K562 (cell line): ENCODE results near the gene PPP1R3C. TPM values are rescaled to one million over a fixed set of nuclear protein-coding genes. Genes with fewer than 3 reads are reported as not detected.

ENCODE experiments used
- ATAC-seq: fragments of 200-7000 bp; cut with Tn5 transposase; 3 replicates; pipeline ENCODE4 v1.9.1; 2020; ENCODE audit warnings: moderate library complexity
- BruUV-seq: library from RNA; stranded (reverse); fragments of 400-500 nt; replicated peaks from 2 replicates; lab custom pipeline; 2021; lab: Mats Ljungman, UMichigan
- CTCF ChIA-PET: fragments of 300-600 bp; formaldehyde crosslinking; extraction: SDS; loops from one replicate; lab custom pipeline; 2021; ENCODE audit warnings: low intra/inter-chr PET ratio; lab: Yijun Ruan, JAX
- POLR2A ChIA-PET: fragments of 300-600, 350-650 bp; sonication (Branson Sonifier 250); formaldehyde crosslinking; extraction: SDS; loops from one replicate; lab custom pipeline; 2021; ENCODE audit warnings: antibody characterized with exemption, inconsistent platforms; lab: Yijun Ruan, JAX
- DNase-seq, 4 experiments: peaks; one replicate each; pipeline versions ENCODE4 v3.0.0 to v3.0.0-alpha.2; 2011 to 2018; ENCODE audit warnings: low spot score in 3 of 4, mixed read lengths in 3 of 4; ENCODE audit errors: extremely low read depth in 1 of 4
- FAIRE-seq: peaks from 2 replicates; lab custom pipeline; 2011; peaks lifted over from hg19 to GRCh38; lab: Jason Lieb, UNC
- H2AFZ ChIP-seq: 2 replicates; pipeline ENCODE4 v1.6.0; 2011; ENCODE audit warnings: low read depth, low read length, control low read depth, inconsistent platforms
- H3K27ac ChIP-seq: fragments of 200-600 bp; 3 replicates; pipeline ENCODE4 v1.8.0; 2011; ENCODE audit warnings: low read depth, mild to moderate bottlenecking, control low read depth, inconsistent platforms, low read length, moderate library complexity, mixed read lengths; ENCODE audit errors: extremely low read depth
- H3K27me3 ChIP-seq, 2 experiments: fragments of 300-600 bp in 1 of 2; 2 replicates in 1 of 2; 3 replicates in 1 of 2; pipeline versions ENCODE4 v1.6.0 to v1.8.0; 2011; ENCODE audit warnings: inconsistent platforms in 2 of 2, low read length in 2 of 2, mild to moderate bottlenecking in 1 of 2, mixed read lengths in 1 of 2, moderate library complexity in 1 of 2; ENCODE audit not compliant: control insufficient read depth in 2 of 2, insufficient read depth in 2 of 2
- H3K36me3 ChIP-seq: fragments of 300-600 bp; 3 replicates; pipeline ENCODE4 v1.8.0; 2011; ENCODE audit warnings: mild to moderate bottlenecking, low read length, inconsistent platforms; ENCODE audit not compliant: control insufficient read depth, insufficient read depth
- H3K4me1 ChIP-seq, 2 experiments: fragments of 200-600 bp in 1 of 2; replicated peaks in 1 of 2; 2 replicates in 1 of 2; 3 replicates in 1 of 2; pipeline versions ENCODE4 v1.5.1 to v1.8.0; 2011; ENCODE audit warnings: inconsistent platforms in 2 of 2, low read length in 2 of 2, mild to moderate bottlenecking in 1 of 2, mixed read lengths in 1 of 2, moderate library complexity in 1 of 2; ENCODE audit not compliant: control insufficient read depth in 2 of 2, insufficient read depth in 2 of 2
- H3K4me2 ChIP-seq: 2 replicates; pipeline ENCODE4 v1.6.1; 2011; ENCODE audit warnings: low read length, control low read depth, inconsistent platforms, mixed read lengths; ENCODE audit not compliant: insufficient read depth
- H3K4me3 ChIP-seq: fragments of 200-600 bp; sonication (generic), shearing (Covaris generic); 2 replicates; pipeline ENCODE4 v1.5.1; 2016; ENCODE audit warnings: control low read depth, inconsistent platforms
- H3K79me2 ChIP-seq: fragments of 200-600 bp; 3 replicates; pipeline ENCODE4 v1.8.0; 2011; ENCODE audit warnings: low read length, inconsistent platforms; ENCODE audit not compliant: control insufficient read depth, insufficient read depth
- H3K9ac ChIP-seq, 2 experiments: 2 replicates each; pipeline versions ENCODE4 v1.6.0 to v1.6.1; 2011; ENCODE audit warnings: low read depth in 2 of 2, low read length in 2 of 2, control low read depth in 1 of 2, inconsistent platforms in 1 of 2, mild to moderate bottlenecking in 1 of 2, mixed read lengths in 1 of 2; ENCODE audit not compliant: insufficient read depth in 1 of 2
- H3K9me1 ChIP-seq: one replicate; pipeline ENCODE4 v1.6.0; 2011; ENCODE audit warnings: inconsistent platforms, mild to moderate bottlenecking, low read length, moderate library complexity; ENCODE audit not compliant: control insufficient read depth, insufficient read depth
- H3K9me3 ChIP-seq: replicated peaks from 2 replicates; pipeline ENCODE4 v1.5.1; 2011; ENCODE audit warnings: low read depth, low read length, inconsistent platforms; ENCODE audit not compliant: control insufficient read depth, insufficient read depth
- H4K20me1 ChIP-seq: replicated peaks from 2 replicates; pipeline ENCODE4 v1.6.1; 2011; ENCODE audit warnings: low read length, inconsistent platforms, mixed read lengths; ENCODE audit not compliant: control insufficient read depth, insufficient read depth
- MTA2 ChIP-seq: fragments of 450-650 bp; IDR thresholded peaks from 2 replicates; pipeline ENCODE4 v1.6.1; 2016; ENCODE audit warnings: low read depth
- MTA3 ChIP-seq: fragments of 450-650 bp; formaldehyde crosslinking; IDR thresholded peaks from 2 replicates; pipeline ENCODE4 v1.6.1; 2017; ENCODE audit warnings: mild to moderate bottlenecking, borderline replicate concordance
- NFIX ChIP-seq: fragments of 250-450 bp; sonication (Bioruptor Pico); IDR thresholded peaks from 2 replicates; pipeline ENCODE4 v1.4.0; 2020; ENCODE audit warnings: low read depth, mild to moderate bottlenecking, moderate library complexity
- RAD21 ChIP-seq, 2 experiments: fragments of 250-450 bp in 1 of 2; fragments of 450-650 bp in 1 of 2; sonication (Bioruptor Pico) in 1 of 2; formaldehyde crosslinking in 1 of 2; IDR thresholded peaks in 1 of 2; conservative IDR thresholded peaks in 1 of 2; 2 replicates each; pipeline versions ENCODE4 v1.4.0 to v1.8.0; 2020 to 2022; ENCODE audit warnings: mild to moderate bottlenecking in 2 of 2, moderate library complexity in 1 of 2
- SETDB1 ChIP-seq: IDR thresholded peaks from one replicate; pipeline ENCODE4 v1.6.1; 2012; ENCODE audit warnings: low read length, control low read depth, inconsistent platforms
- SIN3A ChIP-seq, 2 experiments: fragments of 150-350 bp in 1 of 2; IDR thresholded peaks; 2 replicates each; pipeline ENCODE4 v1.6.1; 2011 to 2016; ENCODE audit warnings: borderline replicate concordance in 2 of 2, low read depth in 2 of 2, low read length in 2 of 2, mild to moderate bottlenecking in 2 of 2, moderate library complexity in 2 of 2; ENCODE audit not compliant: control insufficient read depth in 1 of 2
- SRSF3 ChIP-seq: fragments of 200-400 bp; formaldehyde crosslinking; IDR thresholded peaks from 2 replicates; pipeline ENCODE4 v1.6.1; 2016; ENCODE audit warnings: mild to moderate bottlenecking, low read length, moderate library complexity; ENCODE audit not compliant: insufficient read depth
- ZKSCAN3 ChIP-seq: fragments of 250-450 bp; sonication (Bioruptor Pico); IDR thresholded peaks from 2 replicates; pipeline ENCODE4 v1.4.0; 2020
- ZNF445 ChIP-seq: fragments of 250-450 bp; sonication (Bioruptor Pico); IDR thresholded peaks from 2 replicates; pipeline ENCODE4 v1.4.0; 2020; ENCODE audit warnings: low read depth, mild to moderate bottlenecking, moderate library complexity
- WGBS: fragments of 100-300 bp; shearing (Covaris generic); methylation state at CpG from one replicate; pipeline ENCODE4 v1.1.6; 2016; ENCODE audit warnings: low coverage, mixed read lengths; ENCODE audit not compliant: insufficient coverage; ENCODE audit errors: missing lambda C conversion rate; 5-methylcytosine and 5-hydroxymethylcytosine counted together
- in situ Hi-C: fragments of 300-500 bp; cut with MboI; formaldehyde crosslinking; loops from 4 replicates; pipeline ENCODE4 v1.15.0; 2018; ENCODE audit warnings: inconsistent platforms, mixed read lengths
- intact Hi-C: fragments of 100-400 bp; cut with micrococcal nuclease; formaldehyde crosslinking; loops from 2 replicates; pipeline ENCODE4 v1.14.2; 2022
- polyA plus RNA-seq, 8 experiments: library from polyadenylated mRNA; depleted of rRNA in 4 of 8; stranded (reverse) in 5 of 8; unstranded in 3 of 8; fragments of >200 nt; fragmentation: Nextera tagmentation in 2 of 8; fragmentation: Illumina TruSeq in 1 of 8; extraction: Ambion mirVana in 2 of 8; extraction: Trizol in 1 of 8; gene quantifications; 2 replicates each; pipeline versions ENCODE4 v1.2.1 to v1.2.3, GENCODE V29; 2011 to 2014; ENCODE audit warnings: inconsistent platforms in 1 of 8, missing spikeins in 1 of 8
- total RNA-seq, 7 experiments: library from RNA; depleted of rRNA in 6 of 7; stranded (reverse); fragments of >200 nt in 6 of 7; fragmentation: Illumina TruSeq in 2 of 7; extraction: Trizol in 2 of 7; gene quantifications; 2 replicates each; pipeline versions ENCODE4 v1.2.1 to v1.2.3, GENCODE V29; 2011 to 2021; ENCODE audit warnings: low replicate concordance in 1 of 7
- TF ChIP-seq, protein P1 (sequence below): fragments of 450-650 bp; IDR thresholded peaks from 2 replicates; pipeline ENCODE4 v1.6.1; 2016; ENCODE audit warnings: antibody characterized with exemption
- TF ChIP-seq, protein P2 (sequence below), 2 experiments: fragments of 450-650 bp; formaldehyde crosslinking in 1 of 2; IDR thresholded peaks; 2 replicates each; pipeline versions ENCODE4 v1.4.0 to v1.6.1; 2014 to 2020; ENCODE audit warnings: mild to moderate bottlenecking in 2 of 2, borderline replicate concordance in 1 of 2, low read depth in 1 of 2

PPP1R3C gene
- total and polyA plus RNA-seq, 9 of the 15 experiments (the other 6 are each of a cell fraction or from before 2014, with no cell fraction given), result 0.06 to 0.24 (median 0.12) TPM; not detected in 3

DNA sequence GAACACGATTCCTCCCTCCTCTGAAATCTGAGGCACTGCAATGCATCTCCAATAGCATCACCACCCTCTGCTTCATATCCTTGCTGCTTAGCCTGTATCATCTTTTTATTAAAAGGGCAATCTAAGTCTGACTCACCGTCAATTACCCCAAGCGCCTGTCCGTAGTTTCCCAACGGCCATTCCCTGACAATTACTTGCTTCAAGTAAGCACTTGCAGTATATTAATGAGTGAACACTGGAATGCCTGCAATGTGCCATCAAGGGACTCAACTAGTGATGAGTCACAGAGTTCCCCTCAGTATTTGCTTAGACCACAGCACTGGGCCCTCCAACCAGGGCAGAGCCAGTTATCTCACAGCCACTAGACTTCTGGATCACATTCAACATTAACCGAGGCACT lies 19.5 kb upstream of the PPP1R3C start (continued):
- no peak for TF ChIP-seq SIN3A (IDR thresholded peaks at IDR 0.05; ENCODE audit: borderline replicate concordance in 2 of 2, control insufficient read depth in 1 of 2, low read depth in 2 of 2, low read length in 2 of 2)
- TF ChIP-seq, protein P1, sequence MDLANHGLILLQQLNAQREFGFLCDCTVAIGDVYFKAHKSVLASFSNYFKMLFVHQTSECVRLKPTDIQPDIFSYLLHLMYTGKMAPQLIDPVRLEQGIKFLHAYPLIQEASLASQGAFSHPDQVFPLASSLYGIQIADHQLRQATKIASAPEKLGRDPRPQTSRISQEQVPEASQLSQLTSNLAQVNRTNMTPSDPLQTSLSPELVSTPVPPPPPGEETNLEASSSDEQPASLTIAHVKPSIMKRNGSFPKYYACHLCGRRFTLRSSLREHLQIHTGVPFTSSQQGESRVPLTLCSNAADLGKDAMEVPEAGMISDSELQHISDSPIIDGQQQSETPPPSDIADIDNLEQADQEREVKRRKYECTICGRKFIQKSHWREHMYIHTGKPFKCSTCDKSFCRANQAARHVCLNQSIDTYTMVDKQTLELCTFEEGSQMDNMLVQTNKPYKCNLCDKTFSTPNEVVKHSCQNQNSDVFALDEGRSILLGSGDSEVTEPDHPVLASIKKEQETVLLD, result no peak

DNA sequence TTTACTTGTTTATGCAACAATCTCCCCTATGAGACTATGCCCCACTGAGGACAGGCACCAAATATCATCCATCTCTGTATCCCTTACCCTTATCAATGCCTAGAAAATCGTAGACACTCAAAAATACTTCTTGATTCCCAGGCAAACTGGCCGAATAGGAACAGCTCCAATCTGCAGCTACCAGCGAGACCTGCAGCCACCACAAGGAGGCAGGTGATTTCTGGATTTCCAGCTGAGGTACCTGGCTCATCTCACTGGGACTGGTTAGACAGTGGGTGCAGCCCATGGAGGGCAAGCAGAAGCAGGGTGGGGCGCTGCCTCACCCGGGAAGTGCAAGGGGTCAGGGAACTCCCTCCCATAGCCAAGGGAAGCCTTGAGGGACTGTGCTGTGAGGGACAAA lies 10.8 kb upstream of the PPP1R3C start:
- Histone ChIP-seq H3K4me3 (no peak overlapping the region), H3K9ac (no peak overlapping the region), H3K36me3 (no peaks in the 10 kb centered on the region), H3K4me2 (no peak overlapping the region), H3K79me2 (no peaks in the 10 kb centered on the region), H3K27ac (no peak overlapping the region), H3K4me1 (no peaks in the 10 kb centered on the region), H2AFZ (no peak overlapping the region), H3K9me3 (0 out of 2 replicates have a peak, but pooled peaks cover 2% of the 10 kb centered on the region), H3K9me1 (no peaks in the 10 kb centered on the region), H4K20me1 (no peaks in the 10 kb centered on the region), H3K27me3 (no peaks in the 10 kb centered on the region)
- BruUV-seq, result no TSS peak
- no peak for FAIRE-seq
- ChIA-PET CTCF (interaction anchor here (0.7 kb wide), 1 partner anchor 265 kb away, joined by 4 read pairs; no protein-coding TSS in a partner anchor), POLR2A (interaction anchor here (0.7 to 1.6 kb wide), 2 partner anchors 8 to 181 kb away, joined by 4 read pairs; no protein-coding TSS in a partner anchor)
- intact Hi-C loops, result loop anchor here (1.0 kb wide), 1 partner anchor 51 kb away; no protein-coding TSS in a partner anchor
- 11% methylated on average over 3 of the region's 5 CpGs for WGBS
- in situ Hi-C loops, result no loop called here
- DNase-seq, result no peak
- no peak for ATAC-seq
- TF ChIP-seq SRSF3 (no peak), ZKSCAN3 (CRISPR knock-in tag) (no peak), ZNF445 (CRISPR knock-in tag) (no peak), MTA3 (no peak), RAD21 (CRISPR knock-in tag; conservative IDR thresholded peaks at IDR 0.05 in 1 of 2, IDR thresholded peaks at IDR 0.05 in 1 of 2) (peak in 1 of 2 experiments; percentile 52; a peak in 2 of 4 replicates), SETDB1 (no peak), MTA2 (no peak), NFIX (CRISPR knock-in tag) (no peak)
- TF ChIP-seq, protein P2, sequence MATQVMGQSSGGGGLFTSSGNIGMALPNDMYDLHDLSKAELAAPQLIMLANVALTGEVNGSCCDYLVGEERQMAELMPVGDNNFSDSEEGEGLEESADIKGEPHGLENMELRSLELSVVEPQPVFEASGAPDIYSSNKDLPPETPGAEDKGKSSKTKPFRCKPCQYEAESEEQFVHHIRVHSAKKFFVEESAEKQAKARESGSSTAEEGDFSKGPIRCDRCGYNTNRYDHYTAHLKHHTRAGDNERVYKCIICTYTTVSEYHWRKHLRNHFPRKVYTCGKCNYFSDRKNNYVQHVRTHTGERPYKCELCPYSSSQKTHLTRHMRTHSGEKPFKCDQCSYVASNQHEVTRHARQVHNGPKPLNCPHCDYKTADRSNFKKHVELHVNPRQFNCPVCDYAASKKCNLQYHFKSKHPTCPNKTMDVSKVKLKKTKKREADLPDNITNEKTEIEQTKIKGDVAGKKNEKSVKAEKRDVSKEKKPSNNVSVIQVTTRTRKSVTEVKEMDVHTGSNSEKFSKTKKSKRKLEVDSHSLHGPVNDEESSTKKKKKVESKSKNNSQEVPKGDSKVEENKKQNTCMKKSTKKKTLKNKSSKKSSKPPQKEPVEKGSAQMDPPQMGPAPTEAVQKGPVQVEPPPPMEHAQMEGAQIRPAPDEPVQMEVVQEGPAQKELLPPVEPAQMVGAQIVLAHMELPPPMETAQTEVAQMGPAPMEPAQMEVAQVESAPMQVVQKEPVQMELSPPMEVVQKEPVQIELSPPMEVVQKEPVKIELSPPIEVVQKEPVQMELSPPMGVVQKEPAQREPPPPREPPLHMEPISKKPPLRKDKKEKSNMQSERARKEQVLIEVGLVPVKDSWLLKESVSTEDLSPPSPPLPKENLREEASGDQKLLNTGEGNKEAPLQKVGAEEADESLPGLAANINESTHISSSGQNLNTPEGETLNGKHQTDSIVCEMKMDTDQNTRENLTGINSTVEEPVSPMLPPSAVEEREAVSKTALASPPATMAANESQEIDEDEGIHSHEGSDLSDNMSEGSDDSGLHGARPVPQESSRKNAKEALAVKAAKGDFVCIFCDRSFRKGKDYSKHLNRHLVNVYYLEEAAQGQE (IDR thresholded peaks at IDR 0.05; ENCODE audit: borderline replicate concordance), result peak; percentile 45; the same call in 1 of the 2 replicates
- TF ChIP-seq, protein P2 (CRISPR knock-in tag; IDR thresholded peaks at IDR 0.05; ENCODE audit: low read depth), result no peak
